Inflammatory macrophage (primary cell): Measurements from ENCODE around the gene TTC23L.

ENCODE experiments used
- DNase-seq, 2 donors: peaks; one replicate each; pipeline ENCODE4 v3.0.0-alpha.2; 2020 to 2022

The TTC23L gene

GRCh38 chr5:34923694-34924461 lies 84.9 kb downstream of the TTC23L start:
- DNase-seq: peak; percentile 14 to 52

- DNase-seq: no peak
Measured at GRCh38 chr5:34924462-34924765, 85.5 kb downstream of the TTC23L start.

- no peak for DNase-seq
Measured at GRCh38 chr5:34926318-34926888, 87.4 kb downstream of the TTC23L start.

GRCh38 chr5:34927785-34928184 lies 88.8 kb downstream of the TTC23L start:
- no peak for DNase-seq

- peak; percentile 65 to 87 for DNase-seq
Measured at GRCh38 chr5:34928267-34928666, 89.3 kb downstream of the TTC23L start.

GRCh38 chr5:34929134-34929719 lies 90.3 kb downstream of the TTC23L start, which contains the start of gene DNAJC21:
Gene DNAJC21, plus strand, starts transcription at chr5:34929559. Its CDS starts 261 bp downstream, at chr5:34929820.
- DNase-seq: peak; percentile 98 to 99

- peak; percentile 76 to 92 for DNase-seq
Measured at GRCh38 chr5:34929720-34930461, 90.9 kb downstream of the TTC23L start.

GRCh38 chr5:34930462-34930844 lies 91.5 kb downstream of the TTC23L start:
- no peak for DNase-seq

GRCh38 chr5:34930870-34931269 lies 91.9 kb downstream of the TTC23L start:
- DNase-seq: no peak

- DNase-seq: no peak
Measured at GRCh38 chr5:34932947-34933346, 94.0 kb downstream of the TTC23L start.

- DNase-seq: no peak
Measured at GRCh38 chr5:34941936-34942335, 103.0 kb downstream of the TTC23L start.

- DNase-seq: no peak
Measured at GRCh38 chr5:34944044-34944443, 105.1 kb downstream of the TTC23L start.

GRCh38 chr5:34944460-34945047 lies 105.6 kb downstream of the TTC23L start:
- no peak for DNase-seq
